DOHH2 (cell line): ENCODE data around the gene NDUFAF5.
A peak's percentile ranks its signal among the peaks of the same experiment; 100 is the strongest.

Source experiments
- H3F3A ChIP-seq: fragments of 200-600 bp; sonication (generic), shearing (Covaris generic); 2 replicates; pipeline ENCODE4 v1.6.0; 2016; ENCODE audit warnings: antibody characterized with exemption, mild to moderate bottlenecking; ENCODE audit not compliant: control insufficient read depth, insufficient read depth
- H3K27ac ChIP-seq: fragments of 200-600 bp; sonication (generic); 2 replicates; pipeline ENCODE4 v1.5.1; 2014; ENCODE audit warnings: low read depth, mild to moderate bottlenecking, low read length, moderate library complexity
- H3K27me3 ChIP-seq: fragments of 200-600 bp; sonication (generic); 2 replicates; pipeline ENCODE4 v1.6.1; 2014; ENCODE audit warnings: mild to moderate bottlenecking, low read length, mixed read lengths; ENCODE audit not compliant: control insufficient read depth
- H3K36me3 ChIP-seq: fragments of 200-600 bp; sonication (generic); 2 replicates; pipeline ENCODE4 v1.6.1; 2014; ENCODE audit warnings: mild to moderate bottlenecking, low read length, moderate library complexity, mixed read lengths; ENCODE audit not compliant: control insufficient read depth
- H3K4me1 ChIP-seq: fragments of 200-600 bp; sonication (generic); 2 replicates; pipeline ENCODE4 v1.6.1; 2014; ENCODE audit warnings: mild to moderate bottlenecking, low read length, mixed read lengths; ENCODE audit not compliant: control insufficient read depth
- H3K4me2 ChIP-seq: fragments of 200-600 bp; sonication (generic); 2 replicates; pipeline ENCODE4 v1.6.0; 2014; ENCODE audit warnings: mild to moderate bottlenecking, low read length, moderate library complexity
- H3K4me3 ChIP-seq: fragments of 200-600 bp; sonication (generic); 2 replicates; pipeline ENCODE4 v1.5.1; 2014; ENCODE audit warnings: mild to moderate bottlenecking, low read length, mixed read lengths
- H3K79me2 ChIP-seq: fragments of 200-600 bp; sonication (generic); 2 replicates; pipeline ENCODE4 v1.6.1; 2014; ENCODE audit warnings: mild to moderate bottlenecking, low read length, mixed read lengths; ENCODE audit not compliant: control insufficient read depth
- H3K9me2 ChIP-seq: fragments of 200-600 bp; sonication (generic); replicated peaks from 2 replicates; pipeline ENCODE4 v1.6.1; 2014; ENCODE audit warnings: mild to moderate bottlenecking, low read length, mixed read lengths; ENCODE audit not compliant: control insufficient read depth
- H3K9me3 ChIP-seq: fragments of 200-600 bp; sonication (generic); 2 replicates; pipeline ENCODE4 v1.6.1; 2014; ENCODE audit warnings: antibody characterized with exemption, low read length, mixed read lengths; ENCODE audit not compliant: control insufficient read depth, insufficient read depth
- H4K20me1 ChIP-seq: fragments of 200-600 bp; sonication (generic); 2 replicates; pipeline ENCODE4 v1.6.0; 2014; ENCODE audit warnings: low read depth, mild to moderate bottlenecking, antibody characterized with exemption, low read length, moderate library complexity; ENCODE audit not compliant: control insufficient read depth, insufficient read depth
- CTCF ChIP-seq: fragments of 200-600 bp; sonication (generic); IDR thresholded peaks from one replicate; pipeline ENCODE4 v1.5.1; 2014; ENCODE audit warnings: antibody characterized with exemption, mild to moderate bottlenecking, low read depth, low read length; ENCODE audit not compliant: poor library complexity, severe bottlenecking
- EZH2phosphoT487 ChIP-seq: fragments of 200-600 bp; sonication (generic); IDR thresholded peaks from 2 replicates; pipeline ENCODE4 v1.6.1; 2017; ENCODE audit warnings: borderline replicate concordance, mild to moderate bottlenecking, antibody characterized with exemption, low read length, moderate library complexity, mixed read lengths

NDUFAF5 gene

GRCh38 chr20:13819885-13820645 is 35.2 kb downstream of the NDUFAF5 start:
- no peaks in the 10 kb centered on the region for H3K79me2 ChIP-seq
- H3K9me3 ChIP-seq = no peaks in the 10 kb centered on the region
- H3K36me3 ChIP-seq = peaks cover 27% of the 10 kb centered on the region
- peaks cover 3% of the 10 kb centered on the region; the same call in 1 of the 2 replicates for H3F3A ChIP-seq
- H3K4me2 ChIP-seq = no peak overlapping the region
- peak; percentile 65 for TF ChIP-seq CTCF
- no peak for TF ChIP-seq EZH2phosphoT487
- H3K9me2 ChIP-seq = no peaks in the 10 kb centered on the region
- no peaks in the 10 kb centered on the region for H3K27me3 ChIP-seq
- H3K4me1 ChIP-seq = no peaks in the 10 kb centered on the region
- H4K20me1 ChIP-seq = 0 out of 2 replicates have a peak, but pooled peaks cover 5% of the 10 kb centered on the region
- H3K27ac ChIP-seq = no peak overlapping the region
- no peak overlapping the region for H3K4me3 ChIP-seq

GRCh38 chr20:13821876-13822275 is 37.0 kb downstream of the NDUFAF5 start:
- Histone ChIP-seq H3K4me2 (no peak overlapping the region), H3K9me3 (no peaks in the 10 kb centered on the region), H3K4me1 (no peaks in the 10 kb centered on the region), H3F3A (peaks cover 3% of the 10 kb centered on the region; the same call in 1 of the 2 replicates), H3K79me2 (no peaks in the 10 kb centered on the region), H3K27me3 (no peaks in the 10 kb centered on the region; the same call in 1 of the 2 replicates), H3K9me2 (no peaks in the 10 kb centered on the region), H3K27ac (no peak overlapping the region), H3K36me3 (peaks cover 14% of the 10 kb centered on the region), H3K4me3 (no peak overlapping the region), H4K20me1 (0 out of 2 replicates have a peak, but pooled peaks cover 5% of the 10 kb centered on the region)
- TF ChIP-seq CTCF (no peak), EZH2phosphoT487 (no peak)

GRCh38 chr20:13822459-13822858 is 37.6 kb downstream of the NDUFAF5 start:
- Histone ChIP-seq H3K36me3 (peaks cover 10% of the 10 kb centered on the region), H3K9me2 (no peaks in the 10 kb centered on the region)
- no peak for TF ChIP-seq EZH2phosphoT487
- TF ChIP-seq CTCF = no peak

More at GRCh38 chr20:13822459-13822858, 37.6 kb downstream of the NDUFAF5 start:
- H3K27me3 ChIP-seq = no peaks in the 10 kb centered on the region; the same call in 1 of the 2 replicates
- 0 out of 2 replicates have a peak, but pooled peaks cover 5% of the 10 kb centered on the region for H4K20me1 ChIP-seq
- no peaks in the 10 kb centered on the region for H3K9me3 ChIP-seq
- no peak overlapping the region for H3K27ac ChIP-seq
- no peaks in the 10 kb centered on the region for H3K79me2 ChIP-seq
- no peak overlapping the region for H3K4me2 ChIP-seq
- no peak overlapping the region for H3K4me3 ChIP-seq
- H3K4me1 ChIP-seq = no peaks in the 10 kb centered on the region
- H3F3A ChIP-seq = peaks cover 3% of the 10 kb centered on the region; the same call in 1 of the 2 replicates
